ENCODE results near the gene EDAR. TPM values are rescaled to one million over a fixed set of nuclear protein-coding genes. Genes with fewer than 3 reads are reported as not detected.
A peak's percentile ranks its signal among the peaks of the same experiment; 100 is the strongest.

The EDAR gene
- total RNA-seq, 1 experiment from 2014 or later, result 0.15 TPM

DNA sequence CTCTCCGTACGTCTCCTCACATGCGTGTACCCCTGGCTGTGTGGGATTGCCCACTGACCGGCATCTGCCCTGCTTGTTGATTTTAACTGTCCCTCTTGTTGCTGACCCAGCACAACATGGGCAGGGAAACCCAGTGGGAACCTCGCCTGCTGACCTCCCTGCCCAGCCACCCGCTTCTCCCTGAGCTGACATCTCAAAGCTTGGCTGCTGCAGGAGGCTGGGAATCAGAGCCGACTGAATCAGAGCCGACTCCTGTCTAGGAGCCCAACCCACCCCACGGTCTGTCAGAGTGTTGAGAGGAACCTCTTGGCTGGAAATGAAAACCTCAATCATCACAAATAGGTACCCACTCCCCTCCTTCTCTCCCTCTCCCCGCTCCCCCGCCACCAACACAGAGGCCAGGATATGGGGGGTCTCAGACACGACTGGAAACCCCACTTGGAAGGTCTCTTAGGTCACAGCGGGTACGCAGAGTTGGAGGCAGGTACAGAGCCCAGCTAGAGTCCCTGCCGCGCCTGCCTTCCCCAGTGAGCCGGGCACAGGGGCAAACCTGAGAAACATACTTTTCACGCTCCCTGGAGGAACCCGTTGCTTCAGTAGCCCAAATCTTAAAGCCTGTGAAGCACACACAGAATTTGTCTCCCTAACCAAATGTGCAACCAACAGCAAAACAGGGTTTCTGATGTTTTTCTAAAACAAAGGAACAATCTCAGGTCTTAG is 784 bp downstream of the EDAR start:
- H3K4me2 ChIP-seq (ENCODE audit: low read length), result peak overlapping the region; percentile 61
- TF ChIP-seq ZFX (IDR thresholded peaks at IDR 0.05) (no peak), CBX3 (IDR thresholded peaks at IDR 0.05; ENCODE audit: low read depth) (no peak), CEBPB (IDR thresholded peaks at IDR 0.05; ENCODE audit: low read depth) (no peak), SIN3A (IDR thresholded peaks at IDR 0.05; ENCODE audit: low read depth) (no peak), RAD21 (IDR thresholded peaks at IDR 0.05; ENCODE audit: low read depth) (no peak), ZNF274 (IDR thresholded peaks at IDR 0.05; ENCODE audit: low read depth, low read length) (no peak), EZH2 (IDR thresholded peaks at IDR 0.05) (no peak), YY1 (IDR thresholded peaks at IDR 0.05; ENCODE audit: extremely low read depth, insufficient replicate concordance, low read depth, low read length) (no peak), TCF7L2 (IDR thresholded peaks at IDR 0.05; ENCODE audit: borderline replicate concordance, extremely low read depth, insufficient read depth, insufficient read length) (no peak), FOSL1 (IDR thresholded peaks at IDR 0.05; ENCODE audit: low read depth) (no peak), SP1 (IDR thresholded peaks at IDR 0.05; ENCODE audit: low read depth) (no peak), EGR1 (IDR thresholded peaks at IDR 0.05; ENCODE audit: low read depth) (no peak), EZH2phosphoT487 (IDR thresholded peaks at IDR 0.05; ENCODE audit: borderline replicate concordance) (no peak), POLR2A (IDR thresholded peaks at IDR 0.05; ENCODE audit: borderline replicate concordance, extremely low read depth, insufficient read depth, insufficient read length) (no peak)
- TF ChIP-seq, protein P1, sequence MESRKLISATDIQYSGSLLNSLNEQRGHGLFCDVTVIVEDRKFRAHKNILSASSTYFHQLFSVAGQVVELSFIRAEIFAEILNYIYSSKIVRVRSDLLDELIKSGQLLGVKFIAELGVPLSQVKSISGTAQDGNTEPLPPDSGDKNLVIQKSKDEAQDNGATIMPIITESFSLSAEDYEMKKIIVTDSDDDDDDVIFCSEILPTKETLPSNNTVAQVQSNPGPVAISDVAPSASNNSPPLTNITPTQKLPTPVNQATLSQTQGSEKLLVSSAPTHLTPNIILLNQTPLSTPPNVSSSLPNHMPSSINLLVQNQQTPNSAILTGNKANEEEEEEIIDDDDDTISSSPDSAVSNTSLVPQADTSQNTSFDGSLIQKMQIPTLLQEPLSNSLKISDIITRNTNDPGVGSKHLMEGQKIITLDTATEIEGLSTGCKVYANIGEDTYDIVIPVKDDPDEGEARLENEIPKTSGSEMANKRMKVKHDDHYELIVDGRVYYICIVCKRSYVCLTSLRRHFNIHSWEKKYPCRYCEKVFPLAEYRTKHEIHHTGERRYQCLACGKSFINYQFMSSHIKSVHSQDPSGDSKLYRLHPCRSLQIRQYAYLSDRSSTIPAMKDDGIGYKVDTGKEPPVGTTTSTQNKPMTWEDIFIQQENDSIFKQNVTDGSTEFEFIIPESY (IDR thresholded peaks at IDR 0.05; ENCODE audit: extremely low read depth, insufficient replicate concordance, low read length), result no peak
- TF ChIP-seq, protein P2, sequence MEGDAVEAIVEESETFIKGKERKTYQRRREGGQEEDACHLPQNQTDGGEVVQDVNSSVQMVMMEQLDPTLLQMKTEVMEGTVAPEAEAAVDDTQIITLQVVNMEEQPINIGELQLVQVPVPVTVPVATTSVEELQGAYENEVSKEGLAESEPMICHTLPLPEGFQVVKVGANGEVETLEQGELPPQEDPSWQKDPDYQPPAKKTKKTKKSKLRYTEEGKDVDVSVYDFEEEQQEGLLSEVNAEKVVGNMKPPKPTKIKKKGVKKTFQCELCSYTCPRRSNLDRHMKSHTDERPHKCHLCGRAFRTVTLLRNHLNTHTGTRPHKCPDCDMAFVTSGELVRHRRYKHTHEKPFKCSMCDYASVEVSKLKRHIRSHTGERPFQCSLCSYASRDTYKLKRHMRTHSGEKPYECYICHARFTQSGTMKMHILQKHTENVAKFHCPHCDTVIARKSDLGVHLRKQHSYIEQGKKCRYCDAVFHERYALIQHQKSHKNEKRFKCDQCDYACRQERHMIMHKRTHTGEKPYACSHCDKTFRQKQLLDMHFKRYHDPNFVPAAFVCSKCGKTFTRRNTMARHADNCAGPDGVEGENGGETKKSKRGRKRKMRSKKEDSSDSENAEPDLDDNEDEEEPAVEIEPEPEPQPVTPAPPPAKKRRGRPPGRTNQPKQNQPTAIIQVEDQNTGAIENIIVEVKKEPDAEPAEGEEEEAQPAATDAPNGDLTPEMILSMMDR (IDR thresholded peaks at IDR 0.05 in 2 of 3, conservative IDR thresholded peaks at IDR 0.05 in 1 of 3; ENCODE audit: borderline replicate concordance in 1 of 3, insufficient read depth in 1 of 3, low read depth in 2 of 3, low read length in 2 of 3), result no peak
- POLR2A ChIA-PET, result no interaction called here
- no peaks in the 10 kb centered on the region for H3K79me2 ChIP-seq (ENCODE audit: insufficient read depth, low read length)
- H3K9me3 ChIP-seq (ENCODE audit: control insufficient read depth in 1 of 2, insufficient read depth in 1 of 2, low read depth in 1 of 2, low read length in 2 of 2), result no peaks in the 10 kb centered on the region
- DNase-seq (ENCODE audit: low read depth, low spot score) (no peak), ATAC-seq (no peak)
- RAD21 ChIA-PET (ENCODE audit: low non-redundant PET in 1 of 2, low total read pairs in 2 of 2, uncharacterized antibody in 2 of 2, unreplicated experiment in 2 of 2), result no interaction called here
- no peak overlapping the region for H3K4me3 ChIP-seq (replicated peaks in 1 of 2; ENCODE audit: low read depth in 1 of 2, low read length in 2 of 2)
- no peak overlapping the region for H3K27ac ChIP-seq (ENCODE audit: low read depth, low read length)
- H3K27me3 ChIP-seq (ENCODE audit: insufficient read depth, low read length), result peaks cover 8% of the 10 kb centered on the region; the same call in 1 of the 2 replicates
- CTCF ChIA-PET, result interaction anchor here (1.5 kb wide), 1 partner anchor 135 kb away, joined by 3 read pairs; no protein-coding TSS in a partner anchor
- BruUV-seq (replicated peaks), result no TSS peak
- H4K20me1 ChIP-seq (ENCODE audit: insufficient read depth), result no peaks in the 10 kb centered on the region
- H3K9me2 ChIP-seq (ENCODE audit: insufficient read depth), result no peaks in the 10 kb centered on the region
- H3K9ac ChIP-seq (ENCODE audit: low read length), result no peak overlapping the region
- intact Hi-C loops (cut with micrococcal nuclease), result loop anchor here (10.0 kb wide), 1 partner anchor 203 kb away; the partner anchor contains the start of gene CCDC138
- H3K36me3 ChIP-seq (ENCODE audit: control insufficient read depth in 1 of 2, insufficient read depth in 2 of 2, low read length in 2 of 2), result no peaks in the 10 kb centered on the region
- H2AFZ ChIP-seq (ENCODE audit: low read depth, low read length, poor library complexity, severe bottlenecking), result no peak overlapping the region
- H3K4me1 ChIP-seq (ENCODE audit: control insufficient read depth in 1 of 2, insufficient read depth in 2 of 2, low read length in 2 of 2), result peaks cover 0 to 13% of the 10 kb centered on the region in 2 experiments; a peak in 2 of 4 replicates
